Kidney epithelial cell (primary cell): ENCODE measurements around the gene MTCL3.

ENCODE experiments used
- DNase-seq: peaks from one replicate; pipeline ENCODE4 v3.0.0-alpha.2; 2010; ENCODE audit warnings: low read depth
- H3K27me3 ChIP-seq: 2 replicates; pipeline ENCODE4 v1.6.0; 2011; ENCODE audit warnings: low read length; ENCODE audit not compliant: control insufficient read depth, insufficient read depth
- H3K36me3 ChIP-seq: 2 replicates; pipeline ENCODE4 v1.5.1; 2011; ENCODE audit warnings: low read length; ENCODE audit not compliant: control insufficient read depth, insufficient read depth
- H3K4me3 ChIP-seq: 2 replicates; pipeline ENCODE4 v1.5.1; 2011; ENCODE audit warnings: low read depth, mild to moderate bottlenecking, control low read depth, low read length
- CTCF ChIP-seq: IDR thresholded peaks from 2 replicates; pipeline ENCODE4 v1.5.1; 2011; ENCODE audit warnings: mild to moderate bottlenecking, moderate library complexity, low read length, control low read depth, inconsistent platforms; ENCODE audit not compliant: insufficient read depth, poor library complexity, severe bottlenecking

MTCL3 gene

GRCh38 chr6:127518710-127519468 lies at the start of gene MTCL3:
Gene MTCL3 (minus strand): TSS chr6:127519335.
- no peak for TF ChIP-seq CTCF
- H3K4me3 ChIP-seq, result peak within 1 kb of the TSS; percentile 58
- H3K36me3 ChIP-seq, result no peaks in the 10 kb centered on the region
- no peaks in the 10 kb centered on the region for H3K27me3 ChIP-seq
- DNase-seq, result peak; percentile 87

- no peak for DNase-seq
- Histone ChIP-seq H3K27me3 (no peaks in the 10 kb centered on the region), H3K36me3 (no peaks in the 10 kb centered on the region), H3K4me3 (no peak overlapping the region)
- no peak for TF ChIP-seq CTCF
Observed at GRCh38 chr6:127567476-127567875, 48.3 kb upstream of the MTCL3 start.

- TF ChIP-seq CTCF, result no peak
- DNase-seq, result no peak
- Histone ChIP-seq H3K4me3 (no peak overlapping the region), H3K27me3 (no peaks in the 10 kb centered on the region), H3K36me3 (no peaks in the 10 kb centered on the region)
Observed at GRCh38 chr6:127566651-127567050, 47.5 kb upstream of the MTCL3 start.

- H3K27me3 ChIP-seq, result no peaks in the 10 kb centered on the region
- H3K4me3 ChIP-seq, result no peak overlapping the region
- no peak for DNase-seq
- no peaks in the 10 kb centered on the region for H3K36me3 ChIP-seq
- no peak for TF ChIP-seq CTCF
Observed at GRCh38 chr6:127566119-127566518, 47.0 kb upstream of the MTCL3 start.

GRCh38 chr6:127564761-127565160 lies 45.6 kb upstream of the MTCL3 start:
- H3K27me3 ChIP-seq, result no peaks in the 10 kb centered on the region
- no peak for TF ChIP-seq CTCF
- H3K36me3 ChIP-seq, result no peaks in the 10 kb centered on the region
- DNase-seq, result no peak
- no peak overlapping the region for H3K4me3 ChIP-seq

- no peaks in the 10 kb centered on the region for H3K27me3 ChIP-seq
- H3K4me3 ChIP-seq, result no peak overlapping the region
- TF ChIP-seq CTCF, result no peak
- no peak for DNase-seq
- H3K36me3 ChIP-seq, result no peaks in the 10 kb centered on the region
Observed at GRCh38 chr6:127561660-127562059, 42.5 kb upstream of the MTCL3 start.
